ENCODE measurements around the gene PUSL1.
A peak's percentile ranks its signal among the peaks of the same experiment; 100 is the strongest.

PUSL1 gene

GRCh38 chr1:1359308-1359663 is 50.9 kb downstream of the PUSL1 start:
- H3K4me3 ChIP-seq (ENCODE audit: low read depth, low read length), result peak overlapping the region; percentile 96
- TF ChIP-seq CTCF (IDR thresholded peaks at IDR 0.05; ENCODE audit: low read depth, low read length), result no peak

- H3K4me3 ChIP-seq (ENCODE audit: low read depth, low read length), result no peak overlapping the region
- TF ChIP-seq CTCF (IDR thresholded peaks at IDR 0.05; ENCODE audit: low read depth, low read length), result no peak
Observed at GRCh38 chr1:1359664-1360468, 51.5 kb downstream of the PUSL1 start.

- H3K4me3 ChIP-seq (ENCODE audit: low read depth, low read length), result no peak overlapping the region
- TF ChIP-seq CTCF (IDR thresholded peaks at IDR 0.05; ENCODE audit: low read depth, low read length), result no peak
Observed at GRCh38 chr1:1360506-1361169, 52.2 kb downstream of the PUSL1 start.
